ENCODE data around the gene SF3B1. TPM values are rescaled to one million over a fixed set of nuclear protein-coding genes. Genes with fewer than 3 reads are reported as not detected.
A peak's percentile ranks its signal among the peaks of the same experiment; 100 is the strongest.
"Not testable (repeated sequence)": the region's sequence is repeated elsewhere in the genome, so short reads cannot be mapped to it uniquely, and the experiment has no call there.

SF3B1 gene
- 348 and 370 TPM in 2 replicates for total RNA-seq
- long read RNA-seq, full-length matches to known transcripts: 244 of 1,578 reads
- long read RNA-seq, partial matches to known transcripts: 1,245 of 1,578 reads
- long read RNA-seq, other reads (novel, unspliced or antisense): 89 of 1,578 reads

GRCh38 chr2:197434541-197435513, at the start of gene SF3B1:
SF3B1 (minus strand) TSS chr2:197435028; CDS start chr2:197434999, 29 bp downstream.
- peaks cover 2% of the 10 kb centered on the region for H3K36me3 Mint-ChIP-seq (ENCODE audit: insufficient read depth)
- peak within 1 kb of the TSS; percentile 100 for H3K27ac Mint-ChIP-seq
- H3K27me3 Mint-ChIP-seq: no peaks in the 10 kb centered on the region
- no peak for TF ChIP-seq CTCF (IDR thresholded peaks at IDR 0.05; ENCODE audit: unreplicated experiment)
- peaks cover 36% of the 10 kb centered on the region for H3K4me1 Mint-ChIP-seq (ENCODE audit: low read depth)
- H3K9me3 Mint-ChIP-seq (ENCODE audit: low read depth): no peaks in the 10 kb centered on the region
- peak within 1 kb of the TSS; percentile 95 for H3K4me3 Mint-ChIP-seq (ENCODE audit: low read depth)
- peak; percentile 96 for DNase-seq (ENCODE audit: low spot score, unreplicated experiment)

DNA sequence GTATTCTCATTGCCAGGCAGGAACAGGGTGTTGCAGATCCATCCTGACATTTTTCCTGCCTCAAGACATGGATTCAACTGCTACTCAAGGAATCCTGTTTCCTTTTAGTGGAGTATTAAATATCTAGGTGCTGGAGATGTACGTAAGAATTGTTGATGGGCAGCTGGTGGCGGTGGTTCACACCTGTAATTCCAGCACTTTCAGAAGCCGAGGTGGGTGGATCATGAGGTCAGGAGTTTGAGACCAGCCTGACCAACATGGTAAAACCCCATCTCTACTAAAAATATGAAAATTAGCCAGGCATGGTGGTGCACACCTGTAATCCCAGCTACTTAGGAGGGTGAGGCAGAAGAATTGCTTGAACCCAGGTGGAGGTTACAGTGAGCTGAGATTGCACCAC, 49.4 kb upstream of the SF3B1 start:
- not testable (repeated sequence) for DNase-seq (ENCODE audit: low spot score, unreplicated experiment); H3K27me3 Mint-ChIP-seq; H3K4me3 Mint-ChIP-seq (ENCODE audit: low read depth); H3K4me1 Mint-ChIP-seq (ENCODE audit: low read depth); H3K27ac Mint-ChIP-seq; H3K9me3 Mint-ChIP-seq (ENCODE audit: low read depth)
- H3K36me3 Mint-ChIP-seq (ENCODE audit: insufficient read depth): peaks cover 35% of the 10 kb centered on the region

DNA sequence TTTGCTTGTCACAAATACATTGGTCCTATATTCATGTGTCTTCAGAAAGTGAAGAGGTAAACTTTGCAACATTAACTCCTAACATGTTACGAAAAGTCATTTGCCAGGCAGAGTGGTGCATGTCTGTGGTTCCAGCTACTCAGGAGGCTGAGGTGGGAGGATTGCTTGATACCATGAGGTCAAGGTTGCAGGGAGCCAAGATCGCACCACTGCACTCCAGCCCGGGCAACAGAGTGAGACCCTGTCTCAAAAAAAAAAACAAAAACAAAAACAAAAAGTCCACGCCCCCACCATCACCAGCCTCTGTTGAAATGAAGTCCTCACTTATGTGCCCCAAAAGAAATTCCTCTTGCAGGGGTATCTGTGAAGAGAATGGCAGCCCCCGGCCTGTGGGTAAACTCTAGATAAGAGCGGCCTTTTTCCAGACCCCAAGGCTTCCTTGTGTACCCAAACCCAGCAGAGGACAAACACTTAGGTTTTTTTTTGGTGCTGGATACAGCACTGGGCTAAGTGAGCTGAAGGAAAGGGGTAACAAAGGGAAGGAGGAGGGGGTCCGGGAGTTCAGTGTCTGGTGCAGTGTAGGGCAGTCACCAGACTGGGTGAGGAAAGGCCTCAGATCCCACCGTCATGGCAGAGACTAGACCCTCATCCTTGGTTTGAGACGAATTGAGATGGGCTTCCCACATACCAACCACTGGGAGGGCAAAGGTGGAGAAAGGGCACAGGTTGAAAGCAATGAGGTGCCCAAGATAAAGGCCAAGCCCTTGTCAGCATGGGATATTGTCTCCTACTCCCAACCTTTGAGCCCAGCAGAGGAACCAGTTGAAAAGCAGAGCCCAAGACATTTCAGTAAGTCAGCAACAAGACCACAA, 45.6 kb upstream of the SF3B1 start:
- TF ChIP-seq CTCF (IDR thresholded peaks at IDR 0.05; ENCODE audit: unreplicated experiment): no peak
- H3K27me3 Mint-ChIP-seq: no peaks in the 10 kb centered on the region
- H3K4me3 Mint-ChIP-seq (ENCODE audit: low read depth): no peak overlapping the region
- H3K27ac Mint-ChIP-seq: no peak overlapping the region
- no peak for DNase-seq (ENCODE audit: low spot score, unreplicated experiment)
- peaks cover 2% of the 10 kb centered on the region for H3K4me1 Mint-ChIP-seq (ENCODE audit: low read depth)
- peaks cover 17% of the 10 kb centered on the region for H3K36me3 Mint-ChIP-seq (ENCODE audit: insufficient read depth)
- H3K9me3 Mint-ChIP-seq (ENCODE audit: low read depth): peaks cover 4% of the 10 kb centered on the region

DNA sequence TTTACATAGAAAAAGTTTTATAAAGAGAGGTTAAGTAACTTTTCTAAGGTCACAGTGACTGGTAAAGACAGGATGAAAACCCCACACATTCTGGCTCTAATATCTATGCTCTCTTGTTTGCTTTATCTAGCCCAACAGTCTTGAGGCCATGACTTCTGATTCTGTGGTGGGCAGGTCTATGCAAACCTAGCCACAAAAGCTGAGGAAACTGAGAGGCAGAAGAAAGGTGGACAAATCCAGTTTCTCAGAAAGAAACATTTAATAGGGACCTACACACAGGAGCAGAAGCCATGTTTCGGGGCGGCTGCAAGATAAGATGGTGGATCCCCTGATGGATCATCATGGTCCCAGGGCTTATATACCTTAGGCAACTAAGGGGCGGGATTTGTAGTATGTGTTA, 43.0 kb upstream of the SF3B1 start:
- no peak for TF ChIP-seq CTCF (IDR thresholded peaks at IDR 0.05; ENCODE audit: unreplicated experiment)
- H3K4me1 Mint-ChIP-seq (ENCODE audit: low read depth): peaks cover 2% of the 10 kb centered on the region
- H3K27me3 Mint-ChIP-seq: no peaks in the 10 kb centered on the region
- H3K9me3 Mint-ChIP-seq (ENCODE audit: low read depth): no peaks in the 10 kb centered on the region
- H3K27ac Mint-ChIP-seq: no peak overlapping the region
- peaks cover 10% of the 10 kb centered on the region for H3K36me3 Mint-ChIP-seq (ENCODE audit: insufficient read depth)
- no peak overlapping the region for H3K4me3 Mint-ChIP-seq (ENCODE audit: low read depth)
- DNase-seq (ENCODE audit: low spot score, unreplicated experiment): no peak

DNA sequence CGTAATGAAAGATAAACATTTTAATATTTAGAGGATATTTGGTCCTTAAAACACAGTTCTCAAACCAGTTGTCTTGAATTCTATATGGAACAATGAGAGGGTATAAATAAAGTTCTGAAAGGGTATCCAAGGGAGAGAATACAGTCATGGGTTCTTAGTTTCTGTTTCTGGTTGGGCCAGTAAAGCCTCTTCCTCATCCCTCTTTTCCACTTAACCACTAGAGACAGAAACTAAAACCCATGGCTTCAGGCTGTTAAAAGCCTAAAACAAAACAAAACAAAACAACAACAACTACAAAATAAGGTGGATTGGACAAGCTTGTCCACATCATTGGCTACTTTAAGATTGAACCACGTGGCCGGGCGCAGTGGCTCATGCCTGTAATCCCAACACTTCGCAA, 37.3 kb upstream of the SF3B1 start:
- Mint-ChIP-seq H3K27me3 (no peaks in the 10 kb centered on the region), H3K27ac (no peak overlapping the region), H3K9me3 (ENCODE audit: low read depth) (no peaks in the 10 kb centered on the region), H3K36me3 (ENCODE audit: insufficient read depth) (peaks cover 9% of the 10 kb centered on the region), H3K4me1 (ENCODE audit: low read depth) (no peaks in the 10 kb centered on the region), H3K4me3 (ENCODE audit: low read depth) (no peak overlapping the region)
- DNase-seq (ENCODE audit: low spot score, unreplicated experiment): no peak
- no peak for TF ChIP-seq CTCF (IDR thresholded peaks at IDR 0.05; ENCODE audit: unreplicated experiment)

All from progenitor cell of endocrine pancreas (in vitro differentiated cells).